ENCODE measurements around the gene SUSD2. TPM values are rescaled to one million over a fixed set of nuclear protein-coding genes. Genes with fewer than 3 reads are reported as not detected.
A peak's percentile ranks its signal among the peaks of the same experiment; 100 is the strongest.
"Not testable (repeated sequence)": the region's sequence is repeated elsewhere in the genome, so short reads cannot be mapped to it uniquely, and the experiment has no call there.

SUSD2 gene
- total RNA-seq, 2 experiments from 2014 or later: 0.52 to 0.96 TPM

GRCh38 chr22:24189249-24190158 is 8.2 kb downstream of the SUSD2 start:
- CTCF ChIA-PET: interaction anchor here (0.6 to 2.6 kb wide), 15 partner anchors 9 to 95 kb away, joined by 3 to 24 read pairs (median 4); partner anchors contain the start of gene SPECC1L
- DNase-seq (peak; percentile 73), ATAC-seq (peak; percentile 79)
- no peak overlapping the region for H3K4me3 Mint-ChIP-seq
- no peaks in the 10 kb centered on the region for H3K36me3 Mint-ChIP-seq
- no peak overlapping the region for H3K27ac Mint-ChIP-seq
- H3K4me1 Mint-ChIP-seq: no peaks in the 10 kb centered on the region
- no peaks in the 10 kb centered on the region for H3K9me3 Mint-ChIP-seq (ENCODE audit: low read depth)
- no peaks in the 10 kb centered on the region for H3K27me3 Mint-ChIP-seq

GRCh38 chr22:24190159-24190540 is 8.9 kb downstream of the SUSD2 start:
- H3K4me1 Mint-ChIP-seq: no peaks in the 10 kb centered on the region
- no peak overlapping the region for H3K4me3 Mint-ChIP-seq
- H3K9me3 Mint-ChIP-seq (ENCODE audit: low read depth): no peaks in the 10 kb centered on the region
- no peaks in the 10 kb centered on the region for H3K27me3 Mint-ChIP-seq
- no peak for ATAC-seq
- H3K27ac Mint-ChIP-seq: no peak overlapping the region
- no peaks in the 10 kb centered on the region for H3K36me3 Mint-ChIP-seq
- no peak for DNase-seq
- CTCF ChIA-PET: interaction anchor here (0.8 to 2.6 kb wide), 11 partner anchors 9 to 95 kb away, joined by 3 to 24 read pairs (median 6); no protein-coding TSS in a partner anchor

GRCh38 chr22:24190596-24191208 is 9.4 kb downstream of the SUSD2 start:
- Mint-ChIP-seq H3K4me1 (peaks cover 2% of the 10 kb centered on the region), H3K9me3 (ENCODE audit: low read depth) (no peaks in the 10 kb centered on the region), H3K36me3 (no peaks in the 10 kb centered on the region), H3K27me3 (no peaks in the 10 kb centered on the region), H3K27ac (no peak overlapping the region), H3K4me3 (no peak overlapping the region)
- DNase-seq (no peak), ATAC-seq (no peak)
- CTCF ChIA-PET: interaction anchor here (0.5 to 2.6 kb wide), 9 partner anchors 9 to 94 kb away, joined by 3 to 24 read pairs (median 5); no protein-coding TSS in a partner anchor

GRCh38 chr22:24191381-24191841 is 10.1 kb downstream of the SUSD2 start:
- no peaks in the 10 kb centered on the region for H3K27me3 Mint-ChIP-seq
- no peaks in the 10 kb centered on the region for H3K36me3 Mint-ChIP-seq
- DNase-seq (no peak), ATAC-seq (no peak)
- H3K4me3 Mint-ChIP-seq: no peak overlapping the region
- H3K4me1 Mint-ChIP-seq: peaks cover 9% of the 10 kb centered on the region
- CTCF ChIA-PET: interaction anchor here (2.3 to 2.6 kb wide), 2 partner anchors 8 to 51 kb away, joined by 7 to 24 read pairs; no protein-coding TSS in a partner anchor
- H3K27ac Mint-ChIP-seq: no peak overlapping the region
- no peaks in the 10 kb centered on the region for H3K9me3 Mint-ChIP-seq (ENCODE audit: low read depth)

GRCh38 chr22:24191893-24192292 is 10.6 kb downstream of the SUSD2 start:
- no peak overlapping the region for H3K4me3 Mint-ChIP-seq
- no peaks in the 10 kb centered on the region for H3K36me3 Mint-ChIP-seq
- no peak for ATAC-seq
- DNase-seq: no peak
- H3K27me3 Mint-ChIP-seq: no peaks in the 10 kb centered on the region
- no peaks in the 10 kb centered on the region for H3K9me3 Mint-ChIP-seq (ENCODE audit: low read depth)
- H3K4me1 Mint-ChIP-seq: peaks cover 14% of the 10 kb centered on the region
- CTCF ChIA-PET: interaction anchor here (2.3 kb wide), 1 partner anchor 51 kb away, joined by 7 read pairs; no protein-coding TSS in a partner anchor
- H3K27ac Mint-ChIP-seq: no peak overlapping the region

GRCh38 chr22:24198682-24199052 is 17.4 kb downstream of the SUSD2 start:
- Mint-ChIP-seq H3K4me1 (peaks cover 41% of the 10 kb centered on the region), H3K4me3 (no peak overlapping the region), H3K27ac (peak overlapping the region; percentile 88), H3K36me3 (peaks cover 1% of the 10 kb centered on the region), H3K27me3 (peaks cover 11% of the 10 kb centered on the region), H3K9me3 (ENCODE audit: low read depth) (no peaks in the 10 kb centered on the region)
- CTCF ChIA-PET: interaction anchor here (0.9 to 5.6 kb wide), 8 partner anchors 8 to 73 kb away, joined by 3 to 30 read pairs (median 8); no protein-coding TSS in a partner anchor
- no peak for DNase-seq
- ATAC-seq: no peak

GRCh38 chr22:24200619-24201212 is 19.4 kb downstream of the SUSD2 start:
- CTCF ChIA-PET: interaction anchor here (3.9 to 5.6 kb wide), 2 partner anchors 11 to 30 kb away, joined by 24 to 30 read pairs; no protein-coding TSS in a partner anchor
- Mint-ChIP-seq H3K4me3 (no peak overlapping the region), H3K36me3 (peaks cover 5% of the 10 kb centered on the region), H3K9me3 (ENCODE audit: low read depth) (no peaks in the 10 kb centered on the region), H3K27ac (no peak overlapping the region), H3K4me1 (peaks cover 58% of the 10 kb centered on the region), H3K27me3 (peaks cover 11% of the 10 kb centered on the region)
- no peak for DNase-seq
- no peak for ATAC-seq

- Mint-ChIP-seq H3K9me3 (ENCODE audit: low read depth) (no peaks in the 10 kb centered on the region), H3K36me3 (peaks cover 5% of the 10 kb centered on the region), H3K27me3 (peaks cover 11% of the 10 kb centered on the region), H3K27ac (no peak overlapping the region), H3K4me3 (no peak overlapping the region), H3K4me1 (peaks cover 54% of the 10 kb centered on the region)
- DNase-seq: no peak
- ATAC-seq: no peak
- CTCF ChIA-PET: interaction anchor here (5.6 kb wide), 1 partner anchor 29 kb away, joined by 30 read pairs; no protein-coding TSS in a partner anchor
These were observed 20.7 kb downstream of the SUSD2 start for GRCh38 chr22:24201681-24202614.

- not testable (repeated sequence) for ATAC-seq; H3K4me3 Mint-ChIP-seq; H3K9me3 Mint-ChIP-seq (ENCODE audit: low read depth); H3K27ac Mint-ChIP-seq; DNase-seq; H3K36me3 Mint-ChIP-seq
- peaks cover 52% of the 10 kb centered on the region for H3K4me1 Mint-ChIP-seq
- CTCF ChIA-PET: interaction anchor here (0.7 kb wide), 1 partner anchor 39 kb away, joined by 3 read pairs; no protein-coding TSS in a partner anchor
- H3K27me3 Mint-ChIP-seq: peaks cover 11% of the 10 kb centered on the region
These were observed 22.6 kb downstream of the SUSD2 start for GRCh38 chr22:24203856-24204255.

GRCh38 chr22:24205438-24206195 is 24.3 kb downstream of the SUSD2 start:
- H3K27me3 Mint-ChIP-seq: peaks cover 11% of the 10 kb centered on the region
- DNase-seq (no peak), ATAC-seq (no peak)
- H3K27ac Mint-ChIP-seq: no peak overlapping the region
- CTCF ChIA-PET: interaction anchor here (0.6 to 1.7 kb wide), 4 partner anchors 16 to 45 kb away, joined by 3 to 5 read pairs (median 3); no protein-coding TSS in a partner anchor
- no peaks in the 10 kb centered on the region for H3K9me3 Mint-ChIP-seq (ENCODE audit: low read depth)
- H3K4me1 Mint-ChIP-seq: peaks cover 55% of the 10 kb centered on the region
- H3K4me3 Mint-ChIP-seq: no peak overlapping the region
- H3K36me3 Mint-ChIP-seq: peaks cover 3% of the 10 kb centered on the region

- H3K4me3 Mint-ChIP-seq; H3K27me3 Mint-ChIP-seq; ATAC-seq; H3K36me3 Mint-ChIP-seq; DNase-seq; H3K9me3 Mint-ChIP-seq (ENCODE audit: low read depth): not testable (repeated sequence)
- Mint-ChIP-seq H3K27ac (peak overlapping the region; percentile 89), H3K4me1 (peaks cover 49% of the 10 kb centered on the region)
- CTCF ChIA-PET: interaction anchor here (0.6 to 3.6 kb wide), 8 partner anchors 8 to 49 kb away, joined by 3 to 17 read pairs (median 4); no protein-coding TSS in a partner anchor
These were observed 25.4 kb downstream of the SUSD2 start for GRCh38 chr22:24206460-24207263.
